NCI-H1694 (cell line): Measurements from ENCODE around the gene IMP4.

Experiments used
- DNase-seq: peaks from one replicate; lab custom pipeline; 2025; lab: John Stamatoyannopoulos, UW

IMP4 gene

GRCh38 chr2:130336877-130337734, 5.6 kb upstream of the IMP4 start:
- peak; percentile 83 for DNase-seq

GRCh38 chr2:130337735-130338325, 4.9 kb upstream of the IMP4 start:
- DNase-seq: no peak

- DNase-seq: no peak
Observed at GRCh38 chr2:130338793-130339345, 3.8 kb upstream of the IMP4 start.

- DNase-seq: no peak
Observed at GRCh38 chr2:130339885-130340745, 2.6 kb upstream of the IMP4 start.

- no peak for DNase-seq
Observed at GRCh38 chr2:130341562-130342019, 1.1 kb upstream of the IMP4 start.

GRCh38 chr2:130342020-130342532, 621 bp upstream of the IMP4 start:
- peak; percentile 87 for DNase-seq

- no peak for DNase-seq
Observed at GRCh38 chr2:130344578-130344977, 1.9 kb downstream of the IMP4 start.

GRCh38 chr2:130345091-130345490, 2.4 kb downstream of the IMP4 start:
- no peak for DNase-seq

GRCh38 chr2:130345611-130346010, 2.9 kb downstream of the IMP4 start:
- no peak for DNase-seq

GRCh38 chr2:130346041-130346740, 3.5 kb downstream of the IMP4 start:
- no peak for DNase-seq

- no peak for DNase-seq
Observed at GRCh38 chr2:130346741-130347066, 4.0 kb downstream of the IMP4 start.

- DNase-seq: no peak
Observed at GRCh38 chr2:130347220-130347925, 4.7 kb downstream of the IMP4 start.

GRCh38 chr2:130349174-130349573, 6.5 kb downstream of the IMP4 start:
- no peak for DNase-seq

GRCh38 chr2:130351711-130352110, 9.0 kb downstream of the IMP4 start:
- no peak for DNase-seq

GRCh38 chr2:130352237-130352636, 9.5 kb downstream of the IMP4 start:
- no peak for DNase-seq

- no peak for DNase-seq
Observed at GRCh38 chr2:130353291-130354138, 10.8 kb downstream of the IMP4 start.

- DNase-seq: no peak
Observed at GRCh38 chr2:130354139-130354428, 11.4 kb downstream of the IMP4 start.

- no peak for DNase-seq
Observed at GRCh38 chr2:130355172-130355577, 12.5 kb downstream of the IMP4 start.

GRCh38 chr2:130355578-130356431, 13.1 kb downstream of the IMP4 start, which contains the start of gene PTPN18:
Gene PTPN18, plus strand, starts transcription at chr2:130356056. Its CDS starts 52 bp downstream, at chr2:130356108.
- peak; percentile 7 for DNase-seq
